Brain microvascular endothelial cell (primary cell): Measurements from ENCODE around the gene CWF19L2.

Source experiments
- DNase-seq: peaks from one replicate; pipeline ENCODE4 v3.0.0-alpha.2; 2020
- H3K27ac ChIP-seq: fragments of 250-450 bp; sonication (Bioruptor Pico); 2 replicates; pipeline ENCODE4 v1.5.1; 2020; ENCODE audit warnings: mild to moderate bottlenecking, moderate library complexity
- H3K27me3 ChIP-seq: fragments of 250-450 bp; sonication (Bioruptor Pico); replicated peaks from 2 replicates; pipeline ENCODE4 v1.5.1; 2020; ENCODE audit warnings: mild to moderate bottlenecking
- H3K36me3 ChIP-seq: fragments of 250-450 bp; sonication (Bioruptor Pico); replicated peaks from 2 replicates; pipeline ENCODE4 v1.5.1; 2020; ENCODE audit warnings: mild to moderate bottlenecking
- H3K4me3 ChIP-seq: 2 replicates; pipeline ENCODE4 v1.5.1; 2011; ENCODE audit warnings: low read depth, mild to moderate bottlenecking, control low read depth, low read length, moderate library complexity
- in situ Hi-C: cut with HindIII; loops from 2 replicates; pipeline ENCODE4 v1.10.0; 2017; ENCODE audit warnings: low sequenced_read_pairs, low pct_ligation_motif_present
- TF ChIP-seq, protein P1 (sequence below): IDR thresholded peaks from 2 replicates; pipeline ENCODE4 v1.5.1; 2011; ENCODE audit warnings: low read depth, mild to moderate bottlenecking, moderate library complexity, low read length, control low read depth, inconsistent platforms; ENCODE audit errors: missing control alignments

Gene CWF19L2

DNA sequence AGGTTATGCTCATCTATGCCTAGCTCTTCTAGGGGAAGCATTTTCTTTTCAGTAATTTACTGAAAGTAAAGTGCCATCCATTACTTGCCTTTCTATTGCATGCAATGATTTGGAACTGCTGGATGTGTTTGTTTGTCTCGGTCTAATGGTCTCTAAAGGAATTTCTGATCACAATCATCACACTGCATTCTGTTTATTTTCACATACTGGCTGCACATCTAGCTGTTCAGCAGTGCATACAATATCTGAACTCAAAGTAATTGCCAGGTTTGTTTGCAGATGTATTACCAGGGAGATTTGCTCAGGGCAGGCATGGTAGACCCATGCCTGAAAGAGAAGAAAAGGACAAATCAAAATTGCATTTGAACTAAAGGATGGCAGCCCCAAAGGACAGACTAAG lies 36.4 kb upstream of the CWF19L2 start:
- Histone ChIP-seq H3K4me3 (no peak overlapping the region), H3K27ac (no peak overlapping the region), H3K27me3 (no peaks in the 10 kb centered on the region), H3K36me3 (no peaks in the 10 kb centered on the region)
- TF ChIP-seq, protein P1, sequence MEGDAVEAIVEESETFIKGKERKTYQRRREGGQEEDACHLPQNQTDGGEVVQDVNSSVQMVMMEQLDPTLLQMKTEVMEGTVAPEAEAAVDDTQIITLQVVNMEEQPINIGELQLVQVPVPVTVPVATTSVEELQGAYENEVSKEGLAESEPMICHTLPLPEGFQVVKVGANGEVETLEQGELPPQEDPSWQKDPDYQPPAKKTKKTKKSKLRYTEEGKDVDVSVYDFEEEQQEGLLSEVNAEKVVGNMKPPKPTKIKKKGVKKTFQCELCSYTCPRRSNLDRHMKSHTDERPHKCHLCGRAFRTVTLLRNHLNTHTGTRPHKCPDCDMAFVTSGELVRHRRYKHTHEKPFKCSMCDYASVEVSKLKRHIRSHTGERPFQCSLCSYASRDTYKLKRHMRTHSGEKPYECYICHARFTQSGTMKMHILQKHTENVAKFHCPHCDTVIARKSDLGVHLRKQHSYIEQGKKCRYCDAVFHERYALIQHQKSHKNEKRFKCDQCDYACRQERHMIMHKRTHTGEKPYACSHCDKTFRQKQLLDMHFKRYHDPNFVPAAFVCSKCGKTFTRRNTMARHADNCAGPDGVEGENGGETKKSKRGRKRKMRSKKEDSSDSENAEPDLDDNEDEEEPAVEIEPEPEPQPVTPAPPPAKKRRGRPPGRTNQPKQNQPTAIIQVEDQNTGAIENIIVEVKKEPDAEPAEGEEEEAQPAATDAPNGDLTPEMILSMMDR: no peak
- DNase-seq: no peak
- in situ Hi-C loops: no loop called here

DNA sequence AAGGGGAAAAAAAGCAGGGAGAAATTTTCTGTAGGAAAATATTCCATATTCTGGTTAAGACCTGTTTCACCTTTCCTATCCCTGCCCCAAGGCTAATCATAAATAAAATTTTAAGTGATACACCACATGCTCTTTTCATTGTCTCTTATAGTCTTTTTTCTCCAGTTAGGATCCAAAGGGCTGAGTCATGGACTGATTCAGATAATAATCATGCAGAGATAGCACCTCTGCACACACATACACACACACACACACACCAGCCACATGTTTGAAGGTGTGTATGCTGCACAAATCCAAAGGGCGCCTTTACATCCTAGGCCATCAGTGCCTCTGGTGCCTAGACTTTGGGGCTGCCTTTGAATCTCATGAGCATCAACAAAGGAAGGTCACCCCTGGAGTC lies 35.5 kb upstream of the CWF19L2 start:
- Histone ChIP-seq H3K27ac (no peak overlapping the region), H3K27me3 (no peaks in the 10 kb centered on the region), H3K36me3 (no peaks in the 10 kb centered on the region), H3K4me3 (no peak overlapping the region)
- DNase-seq: peak; percentile 48
- in situ Hi-C loops: no loop called here
- TF ChIP-seq, protein P1: no peak

DNA sequence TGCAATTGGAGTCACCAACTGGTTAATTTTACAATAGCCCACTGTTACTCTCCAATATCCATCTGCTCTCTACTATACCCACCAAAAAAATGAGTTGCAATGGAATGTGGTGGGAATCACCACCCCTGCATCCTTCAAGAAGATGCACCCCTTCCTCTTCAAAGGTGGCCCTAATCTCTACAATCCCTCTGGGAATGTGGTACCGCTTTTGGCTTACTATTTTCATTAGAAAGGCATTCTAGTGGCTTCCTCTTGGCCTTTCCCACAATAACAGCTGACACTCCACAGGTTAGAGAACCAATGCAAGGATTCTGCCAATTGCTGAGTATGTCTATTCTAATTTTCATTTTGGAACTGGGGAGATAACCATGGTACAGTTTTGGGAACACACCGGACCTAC lies 33.2 kb upstream of the CWF19L2 start:
- no peaks in the 10 kb centered on the region for H3K27me3 ChIP-seq
- H3K36me3 ChIP-seq: no peaks in the 10 kb centered on the region
- in situ Hi-C loops: no loop called here
- TF ChIP-seq, protein P1: no peak
- H3K4me3 ChIP-seq: no peak overlapping the region
- DNase-seq: no peak
- H3K27ac ChIP-seq: no peak overlapping the region

DNA sequence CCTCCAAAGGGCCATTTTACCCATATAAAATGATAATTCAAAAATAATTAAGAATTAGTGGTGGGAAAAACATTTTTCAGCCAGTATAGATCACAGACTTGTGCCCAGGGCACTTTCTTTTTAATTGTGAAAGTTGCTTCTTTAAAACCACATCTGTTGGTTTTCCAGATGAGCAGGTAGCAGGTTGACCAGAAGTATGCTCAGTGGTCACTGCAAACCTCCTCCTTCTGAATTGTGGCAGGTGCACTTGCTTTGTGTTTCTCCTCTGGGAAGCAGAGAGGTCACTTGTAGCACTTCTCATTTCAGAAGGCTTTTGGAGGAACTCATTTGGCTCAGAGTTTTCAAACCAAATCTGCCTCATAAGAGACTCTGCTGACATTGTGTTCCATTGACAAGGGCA lies 24.6 kb upstream of the CWF19L2 start:
- no peak for DNase-seq
- in situ Hi-C loops: no loop called here
- no peak overlapping the region for H3K4me3 ChIP-seq
- TF ChIP-seq, protein P1: no peak
- no peaks in the 10 kb centered on the region for H3K36me3 ChIP-seq
- no peaks in the 10 kb centered on the region for H3K27me3 ChIP-seq
- no peak overlapping the region for H3K27ac ChIP-seq

DNA sequence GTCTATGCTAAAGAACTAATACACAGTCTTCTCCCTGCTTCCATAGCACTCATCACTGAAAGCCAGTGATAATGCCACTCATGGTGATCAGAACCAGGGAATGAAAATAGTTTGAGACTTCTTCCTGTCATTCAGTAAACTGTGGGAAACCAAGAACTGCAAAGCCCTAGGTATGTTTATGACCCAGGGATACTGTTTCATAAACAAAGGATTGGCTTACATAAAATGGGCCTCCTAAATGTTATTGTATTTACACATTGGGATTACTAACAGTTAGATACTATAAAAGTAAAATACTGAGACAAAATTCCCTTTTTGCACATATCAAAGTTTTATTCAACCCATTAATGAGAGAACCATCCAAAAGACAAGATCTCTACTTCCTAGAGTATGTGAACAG lies 21.3 kb upstream of the CWF19L2 start:
- TF ChIP-seq, protein P1: no peak
- Histone ChIP-seq H3K27ac (no peak overlapping the region), H3K4me3 (no peak overlapping the region), H3K27me3 (no peaks in the 10 kb centered on the region), H3K36me3 (no peaks in the 10 kb centered on the region)
- in situ Hi-C loops: no loop called here
- no peak for DNase-seq

DNA sequence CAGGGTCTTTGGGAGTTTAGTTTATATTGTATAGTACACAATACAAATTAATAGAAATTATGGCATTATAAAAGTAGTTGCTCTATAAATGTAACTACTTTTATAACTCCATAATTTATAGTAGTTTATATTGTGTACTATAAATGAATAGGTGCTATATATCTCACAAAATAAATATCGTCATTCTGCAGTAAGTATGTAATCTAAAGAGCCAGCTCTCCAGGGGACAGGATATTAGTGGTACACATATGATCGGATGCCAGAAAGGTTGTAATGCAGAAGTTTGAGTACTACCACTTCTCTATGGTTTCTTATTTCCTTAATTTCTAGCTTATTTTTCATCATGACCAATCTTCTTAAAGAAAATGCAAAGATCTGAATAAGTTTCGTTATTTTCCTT lies 20.2 kb upstream of the CWF19L2 start:
- DNase-seq: no peak
- no peak overlapping the region for H3K27ac ChIP-seq
- in situ Hi-C loops: no loop called here
- TF ChIP-seq, protein P1: no peak
- no peaks in the 10 kb centered on the region for H3K27me3 ChIP-seq
- H3K36me3 ChIP-seq: no peaks in the 10 kb centered on the region
- H3K4me3 ChIP-seq: no peak overlapping the region
